Esophagus squamous epithelium (tissue), 4 donors: ENCODE measurements around the gene PRLR.
"Not testable (repeated sequence)": the region's sequence is repeated elsewhere in the genome, so short reads cannot be mapped to it uniquely, and the experiment has no call there.

Source experiments
- POLR2A ChIP-seq, 4 donors: fragments of 450-650 bp; IDR thresholded peaks; one replicate each; pipeline ENCODE4 v1.6.1; 2017; ENCODE audit warnings: antibody characterized with exemption in 4 of 4, mild to moderate bottlenecking in 4 of 4, moderate library complexity in 3 of 4
- TF ChIP-seq, protein P1 (sequence below), 6 experiments: fragments of 450-650 bp in 4 of 6; fragments of 200-600 bp in 2 of 6; sonication (generic) in 2 of 6; IDR thresholded peaks; one replicate each; pipeline ENCODE4 v1.5.1; 2016 to 2019; ENCODE audit warnings: antibody characterized with exemption in 6 of 6, mild to moderate bottlenecking in 4 of 6, moderate library complexity in 4 of 6

DNA sequence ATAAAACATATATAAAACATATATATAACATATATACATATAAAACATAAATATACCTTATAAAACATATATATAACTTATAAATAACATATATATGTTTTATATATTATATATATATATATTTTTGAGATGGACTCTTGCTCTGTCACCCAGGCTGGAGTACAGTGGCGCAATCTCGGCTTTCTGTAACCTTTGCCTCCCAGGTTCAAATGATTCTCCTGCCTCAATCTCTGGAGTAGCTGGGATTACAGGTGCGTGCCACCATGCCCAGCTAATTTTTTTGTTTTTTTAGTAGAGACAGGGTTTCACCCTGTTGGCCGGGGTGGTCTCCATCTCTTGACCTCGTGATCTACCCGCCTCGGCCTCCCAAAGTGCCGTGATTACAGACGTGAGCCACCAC, 128.6 kb downstream of the PRLR start:
- TF ChIP-seq POLR2A (IDR thresholded peaks at IDR 0.05) = not testable (repeated sequence)
- TF ChIP-seq, protein P1, sequence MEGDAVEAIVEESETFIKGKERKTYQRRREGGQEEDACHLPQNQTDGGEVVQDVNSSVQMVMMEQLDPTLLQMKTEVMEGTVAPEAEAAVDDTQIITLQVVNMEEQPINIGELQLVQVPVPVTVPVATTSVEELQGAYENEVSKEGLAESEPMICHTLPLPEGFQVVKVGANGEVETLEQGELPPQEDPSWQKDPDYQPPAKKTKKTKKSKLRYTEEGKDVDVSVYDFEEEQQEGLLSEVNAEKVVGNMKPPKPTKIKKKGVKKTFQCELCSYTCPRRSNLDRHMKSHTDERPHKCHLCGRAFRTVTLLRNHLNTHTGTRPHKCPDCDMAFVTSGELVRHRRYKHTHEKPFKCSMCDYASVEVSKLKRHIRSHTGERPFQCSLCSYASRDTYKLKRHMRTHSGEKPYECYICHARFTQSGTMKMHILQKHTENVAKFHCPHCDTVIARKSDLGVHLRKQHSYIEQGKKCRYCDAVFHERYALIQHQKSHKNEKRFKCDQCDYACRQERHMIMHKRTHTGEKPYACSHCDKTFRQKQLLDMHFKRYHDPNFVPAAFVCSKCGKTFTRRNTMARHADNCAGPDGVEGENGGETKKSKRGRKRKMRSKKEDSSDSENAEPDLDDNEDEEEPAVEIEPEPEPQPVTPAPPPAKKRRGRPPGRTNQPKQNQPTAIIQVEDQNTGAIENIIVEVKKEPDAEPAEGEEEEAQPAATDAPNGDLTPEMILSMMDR (IDR thresholded peaks at IDR 0.05) = not testable (repeated sequence)
